Mesenteric fat pad (tissue), 1 donor: ENCODE data around the gene IGFN1. TPM values are rescaled to one million over a fixed set of nuclear protein-coding genes. Genes with fewer than 3 reads are reported as not detected.

Experiments
- DNase-seq: peaks from one replicate; pipeline ENCODE4 v3.0.0-alpha.2; 2020; ENCODE audit warnings: low spot score
- total RNA-seq: library from RNA; stranded (reverse); fragmentation: NEBNext Ultra II Directional; extraction: Animal tissue kit (Norgen Biotek cat#: 25700); gene quantifications from one replicate; pipeline ENCODE4 v1.2.1, GENCODE V29; 2021
- donor health status: DM: yes; HTN: yes; CAD: no.

The IGFN1 gene
- total RNA-seq, 1 donor from 2014 or later = not detected

DNA sequence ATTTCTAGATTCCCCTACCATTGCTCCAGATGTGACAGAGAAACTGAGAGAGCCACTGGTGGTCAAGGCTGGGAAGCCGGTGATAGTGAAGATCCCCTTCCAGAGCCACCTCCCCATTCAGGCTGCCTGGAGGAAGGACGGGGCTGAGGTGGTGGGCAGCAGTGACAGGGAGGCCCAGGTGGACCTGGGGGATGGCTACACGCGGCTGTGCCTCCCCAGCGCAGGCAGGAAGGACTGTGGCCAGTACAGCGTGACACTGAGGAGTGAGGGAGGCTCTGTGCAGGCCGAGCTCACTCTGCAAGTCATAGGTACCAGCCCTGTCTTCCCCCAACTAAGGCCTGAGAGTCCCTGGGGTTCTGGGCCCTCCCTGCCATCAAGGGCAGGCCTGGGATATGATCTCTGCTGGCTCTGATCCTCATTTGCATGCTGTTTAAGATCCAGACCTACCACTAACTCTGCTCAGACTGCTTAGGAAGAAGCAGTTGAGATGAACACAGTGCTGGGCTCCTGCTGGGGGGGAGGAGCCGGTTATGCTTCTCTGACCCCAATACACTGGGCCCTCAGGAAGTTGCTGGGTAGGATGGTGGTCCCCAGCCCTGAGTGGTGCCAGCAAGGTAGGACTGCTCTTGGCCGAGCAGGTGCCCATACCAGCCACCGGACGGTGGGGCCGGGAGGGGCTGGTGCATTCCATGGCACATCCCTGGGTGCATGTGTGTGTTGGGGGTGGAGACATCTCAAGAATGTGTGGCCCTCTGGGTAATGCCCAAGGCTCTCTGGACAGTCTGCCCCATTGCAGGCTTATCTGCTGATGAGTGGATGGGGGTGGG, 25.1 kb downstream of the IGFN1 start:
- peak; percentile 73 for DNase-seq

DNA sequence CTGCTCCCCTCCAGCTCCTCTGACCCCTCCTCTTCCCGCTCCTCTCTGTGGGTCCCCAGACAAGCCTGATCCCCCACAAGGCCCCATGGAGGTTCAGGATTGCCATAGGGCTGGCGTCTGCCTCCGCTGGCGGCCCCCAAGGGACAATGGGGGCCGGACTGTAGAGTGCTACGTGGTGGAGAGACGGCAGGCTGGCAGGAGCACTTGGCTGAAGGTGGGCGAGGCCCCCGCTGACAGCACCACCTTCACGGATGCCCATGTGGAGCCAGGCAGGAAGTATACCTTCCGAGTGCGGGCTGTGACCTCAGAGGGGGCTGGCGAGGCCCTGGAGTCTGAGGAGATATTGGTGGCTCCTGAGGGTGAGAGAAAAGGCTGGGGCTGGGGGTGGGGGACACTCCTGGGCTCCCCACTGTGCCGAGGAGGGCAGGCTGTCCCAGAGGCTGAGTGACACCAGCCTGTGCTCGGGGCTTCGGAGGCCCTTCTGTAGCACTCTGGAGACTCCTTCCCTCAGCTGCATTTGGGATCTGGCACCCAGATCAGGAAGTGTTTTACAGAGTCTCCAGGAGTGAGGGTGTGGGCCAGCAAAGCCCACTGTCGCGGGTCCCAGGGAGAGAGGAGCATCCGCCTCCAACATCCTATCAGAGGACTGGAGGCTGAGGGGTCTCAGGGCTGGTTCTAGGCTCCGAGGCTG, 25.9 kb downstream of the IGFN1 start:
- peak; percentile 80 for DNase-seq

DNA sequence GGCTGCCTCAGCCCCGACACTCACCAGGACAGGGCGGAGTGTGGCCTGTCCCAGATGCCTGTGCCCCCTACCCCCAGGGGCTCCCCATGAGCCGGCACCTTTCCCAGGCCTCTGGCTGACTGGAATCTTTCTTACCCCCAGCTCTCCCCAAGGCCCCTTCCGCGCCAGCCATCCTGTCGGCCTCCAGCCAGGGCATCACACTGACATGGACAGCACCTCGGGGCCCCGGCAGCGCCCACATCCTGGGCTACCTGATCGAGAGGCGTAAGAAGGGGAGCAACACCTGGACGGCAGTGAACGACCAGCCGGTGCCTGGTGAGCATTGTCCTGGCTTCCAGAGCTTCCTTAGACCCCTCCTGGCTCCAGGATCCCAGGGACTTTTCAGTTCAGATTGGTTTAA, 26.5 kb downstream of the IGFN1 start:
- DNase-seq = peak; percentile 86

DNA sequence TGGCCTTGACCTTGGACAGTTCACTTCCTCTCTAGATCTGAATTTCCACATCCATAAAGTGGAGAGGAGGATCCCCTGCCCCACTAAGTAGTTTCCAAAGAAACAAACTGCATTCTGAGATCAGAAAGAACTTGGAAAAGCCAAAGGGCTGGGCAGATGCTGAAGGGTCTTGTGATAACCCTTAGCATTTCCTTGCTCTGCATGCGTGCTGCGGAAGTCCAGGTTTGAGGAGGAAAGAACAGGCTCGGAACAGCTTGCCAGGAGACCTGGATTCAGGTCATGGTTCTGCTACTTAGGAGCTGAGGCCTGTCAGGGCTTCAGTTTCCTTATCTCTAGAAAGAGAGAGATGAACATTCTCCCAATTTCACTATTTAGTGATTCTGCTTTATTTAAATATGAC, 27.2 kb downstream of the IGFN1 start:
- DNase-seq = no peak

DNA sequence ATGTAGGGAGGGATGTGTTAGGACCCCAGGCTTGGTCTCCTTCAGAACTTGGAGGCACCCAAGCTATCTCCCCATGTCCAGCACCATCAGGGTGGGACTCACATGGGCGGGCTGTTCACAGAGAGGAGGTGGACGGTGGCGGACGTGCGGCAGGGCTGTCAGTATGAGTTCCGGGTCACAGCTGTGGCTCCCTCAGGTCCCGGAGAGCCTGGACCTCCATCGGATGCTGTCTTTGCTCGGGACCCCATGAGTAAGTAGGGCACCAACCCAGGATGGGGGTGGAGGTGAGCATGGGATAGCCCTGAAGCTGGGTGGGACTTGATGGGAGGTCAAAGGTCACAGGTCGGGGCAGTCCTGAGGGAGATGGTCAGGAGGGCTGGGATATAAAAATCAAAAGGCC, 27.8 kb downstream of the IGFN1 start:
- peak; percentile 79 for DNase-seq

DNA sequence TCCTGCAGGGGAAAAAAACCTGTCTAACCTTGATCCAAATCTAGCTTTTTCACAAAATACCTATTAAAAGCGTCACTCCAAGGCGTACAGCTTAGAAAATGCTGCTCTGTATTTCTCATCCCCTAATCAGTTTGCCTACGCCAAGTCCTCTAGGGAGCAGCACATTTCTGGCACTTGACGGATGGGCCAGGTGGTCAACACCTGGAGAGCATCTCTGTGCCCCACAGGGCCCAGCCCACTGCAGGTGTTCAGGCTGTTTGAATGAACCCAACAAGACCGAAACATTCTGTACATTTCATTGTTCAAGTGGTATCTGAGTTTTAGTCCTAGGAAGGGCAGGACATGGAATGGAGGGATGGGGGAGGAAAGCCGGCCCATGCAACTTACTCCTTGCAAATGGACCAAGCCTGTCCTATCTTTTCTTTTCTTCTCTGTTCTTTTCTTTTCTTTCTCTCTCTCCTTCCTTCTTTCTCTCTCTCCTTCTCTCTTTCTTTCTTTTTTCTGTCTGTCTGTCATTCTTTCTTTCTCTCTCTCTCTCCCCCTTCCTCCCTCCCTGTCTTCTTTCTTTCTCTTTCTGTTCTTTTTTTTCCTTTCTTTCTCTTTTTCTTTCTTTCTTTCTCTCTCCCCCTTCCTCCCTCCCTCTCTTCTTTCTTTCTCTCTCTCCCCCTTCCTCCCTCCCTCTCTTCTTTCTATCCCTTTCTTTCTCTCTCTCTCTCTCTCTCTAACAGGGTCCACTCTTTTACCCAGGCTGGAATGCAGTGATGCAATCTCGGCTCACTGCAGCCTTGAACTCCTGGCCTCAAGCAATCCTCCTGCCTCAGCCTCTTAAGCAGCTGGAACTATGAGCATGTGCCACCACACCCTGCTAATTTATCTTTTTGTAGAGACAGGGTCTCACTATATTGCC, 29.1 kb downstream of the IGFN1 start:
- DNase-seq = peak; percentile 47

DNA sequence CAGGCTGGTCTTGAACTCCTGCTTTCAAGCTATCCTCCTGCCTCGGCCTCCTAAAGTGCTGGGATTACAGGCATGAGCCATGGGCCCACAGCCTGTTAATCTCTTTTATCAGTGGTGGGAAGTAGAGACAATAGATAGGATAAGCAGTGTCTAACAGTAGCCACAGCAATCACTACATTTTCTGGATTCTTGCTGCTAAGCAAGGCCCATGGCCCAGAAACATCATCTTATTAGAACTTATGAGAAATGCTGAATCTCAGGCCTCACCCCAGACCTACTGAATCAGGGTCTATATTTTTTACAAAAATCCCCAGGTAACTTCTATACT, 29.7 kb downstream of the IGFN1 start:
- peak; percentile 47 for DNase-seq

DNA sequence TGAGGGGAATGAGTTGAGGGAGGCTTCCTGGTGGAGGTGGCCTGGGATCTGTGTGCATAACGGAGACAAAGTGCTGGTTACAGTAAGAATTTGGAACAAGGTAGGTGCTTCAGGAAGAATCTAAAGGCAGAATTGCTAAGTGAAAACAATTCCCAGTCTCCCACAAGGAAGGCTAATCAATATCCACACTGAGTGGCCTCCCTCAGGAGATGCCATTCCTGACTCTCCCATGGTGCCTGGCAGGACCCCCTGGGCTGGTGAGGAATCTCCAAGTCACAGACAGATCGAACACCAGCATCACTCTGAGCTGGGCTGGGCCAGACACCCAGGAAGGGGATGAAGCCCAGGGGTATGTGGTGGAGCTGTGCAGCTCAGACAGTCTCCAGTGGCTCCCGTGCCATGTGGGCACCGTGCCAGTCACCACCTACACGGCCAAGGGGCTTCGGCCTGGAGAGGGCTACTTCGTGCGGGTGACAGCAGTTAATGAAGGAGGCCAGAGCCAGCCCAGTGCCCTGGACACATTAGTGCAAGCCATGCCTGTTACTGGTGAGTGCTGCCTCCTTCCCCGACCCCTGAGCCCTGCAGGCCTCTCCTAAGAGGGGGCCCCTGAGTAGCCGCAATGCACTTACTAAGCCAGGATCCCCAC, 30.7 kb downstream of the IGFN1 start:
- peak; percentile 84 for DNase-seq

DNA sequence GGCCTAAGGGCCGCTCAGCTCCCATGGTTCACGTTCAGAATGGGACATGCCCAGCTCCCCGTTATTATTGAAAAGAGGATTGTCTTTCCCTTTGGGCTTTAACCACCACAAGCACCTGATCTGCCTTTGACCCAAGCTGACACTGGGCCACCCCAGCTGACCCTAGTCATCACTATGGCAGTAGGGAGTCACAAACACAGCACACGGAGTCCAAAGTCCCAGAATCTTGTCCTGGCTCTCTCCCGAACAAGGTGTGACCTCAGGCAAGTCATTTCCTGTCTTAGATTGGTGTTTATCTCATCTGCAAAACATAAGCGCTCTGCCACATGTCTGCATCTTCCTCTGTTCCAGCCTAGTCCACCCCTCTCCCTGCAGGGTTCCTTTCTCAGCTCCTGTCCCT, 31.5 kb downstream of the IGFN1 start:
- peak; percentile 72 for DNase-seq

DNA sequence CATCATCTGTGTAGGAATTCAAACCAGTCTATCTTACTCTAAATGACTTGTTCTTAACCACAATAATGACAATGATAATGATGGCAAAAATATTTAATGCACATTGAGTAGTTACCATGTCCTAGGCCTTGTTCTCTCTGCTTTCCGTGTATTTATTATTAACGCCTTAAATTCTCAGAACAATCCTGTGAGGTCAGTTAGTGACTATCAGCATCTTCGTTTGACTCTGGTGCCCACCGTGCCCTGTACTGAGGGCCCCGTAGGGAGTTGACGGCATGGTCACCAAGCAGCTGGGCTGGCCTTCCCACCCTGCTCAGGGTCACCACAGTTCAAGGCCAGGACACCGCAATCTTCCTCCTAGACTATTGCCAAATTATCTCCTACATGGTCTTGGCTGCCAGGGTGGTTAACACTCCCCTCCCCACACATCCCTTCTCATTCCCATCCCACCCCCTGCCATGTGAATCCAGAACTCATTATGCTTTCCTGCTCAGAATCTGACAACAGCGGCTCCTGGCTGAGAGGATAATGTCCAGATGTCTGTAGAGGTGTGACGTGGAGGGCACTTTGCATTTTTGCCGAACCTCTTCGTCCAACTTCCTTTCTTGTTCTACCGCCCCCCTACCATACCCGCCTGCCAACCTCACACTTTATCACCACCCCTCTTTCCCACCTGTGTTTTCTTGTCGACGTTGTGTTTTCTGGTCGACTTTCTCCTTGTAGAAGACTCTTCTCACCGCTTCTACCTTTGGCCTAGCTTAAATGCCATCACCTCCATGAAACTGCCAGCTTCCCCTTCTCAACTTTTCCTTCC, 33.4 kb downstream of the IGFN1 start:
- peak; percentile 64 for DNase-seq

DNA sequence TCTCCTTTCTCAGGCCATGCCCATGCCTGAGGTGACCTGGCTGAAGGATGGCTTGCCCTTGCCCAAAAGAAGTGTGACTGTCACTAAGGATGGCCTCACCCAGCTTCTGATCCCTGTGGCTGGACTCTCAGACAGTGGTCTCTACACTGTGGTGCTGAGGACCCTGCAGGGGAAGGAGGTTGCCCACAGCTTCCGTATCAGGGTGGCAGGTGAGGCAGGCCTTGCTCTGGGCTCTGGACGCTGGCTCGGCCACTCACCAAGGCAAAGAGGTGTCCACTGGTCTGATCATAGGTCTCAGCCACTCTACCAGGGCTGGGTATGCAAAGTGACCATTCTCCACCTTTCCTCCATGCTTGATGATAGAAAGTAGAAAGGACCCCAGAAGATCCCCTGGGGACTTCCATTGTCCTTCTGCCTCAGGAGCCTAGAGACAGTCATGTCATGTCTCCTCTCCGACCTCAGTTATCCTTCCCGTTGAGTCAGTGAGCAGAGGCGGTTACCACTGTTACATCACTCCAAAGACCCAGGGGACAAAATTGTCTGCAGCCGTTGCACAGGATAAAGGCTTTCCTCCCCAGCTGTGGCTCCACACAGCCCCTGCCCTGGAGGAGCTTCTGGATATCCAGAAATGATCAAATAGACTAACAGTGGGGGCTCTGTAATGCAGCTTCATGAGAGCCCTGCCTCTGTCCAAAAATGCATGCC, 34.2 kb downstream of the IGFN1 start:
- peak; percentile 83 for DNase-seq

DNA sequence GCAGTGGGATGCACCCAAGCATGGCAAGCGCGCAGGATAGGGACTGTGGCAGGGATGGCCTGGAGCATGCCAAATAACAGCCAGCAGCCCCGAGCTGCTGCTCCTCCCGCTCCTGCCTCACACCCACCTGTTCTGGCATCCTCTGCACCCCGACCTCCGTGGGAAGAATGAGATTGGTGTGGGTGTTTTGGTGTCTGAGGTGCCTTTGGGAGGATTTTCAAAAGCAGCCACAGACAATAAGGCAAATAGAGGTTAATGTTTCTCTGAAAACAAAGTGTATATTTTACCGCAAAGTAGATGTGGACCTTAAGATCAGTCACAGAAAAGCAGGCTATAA, 35.5 kb downstream of the IGFN1 start:
- DNase-seq = no peak

DNA sequence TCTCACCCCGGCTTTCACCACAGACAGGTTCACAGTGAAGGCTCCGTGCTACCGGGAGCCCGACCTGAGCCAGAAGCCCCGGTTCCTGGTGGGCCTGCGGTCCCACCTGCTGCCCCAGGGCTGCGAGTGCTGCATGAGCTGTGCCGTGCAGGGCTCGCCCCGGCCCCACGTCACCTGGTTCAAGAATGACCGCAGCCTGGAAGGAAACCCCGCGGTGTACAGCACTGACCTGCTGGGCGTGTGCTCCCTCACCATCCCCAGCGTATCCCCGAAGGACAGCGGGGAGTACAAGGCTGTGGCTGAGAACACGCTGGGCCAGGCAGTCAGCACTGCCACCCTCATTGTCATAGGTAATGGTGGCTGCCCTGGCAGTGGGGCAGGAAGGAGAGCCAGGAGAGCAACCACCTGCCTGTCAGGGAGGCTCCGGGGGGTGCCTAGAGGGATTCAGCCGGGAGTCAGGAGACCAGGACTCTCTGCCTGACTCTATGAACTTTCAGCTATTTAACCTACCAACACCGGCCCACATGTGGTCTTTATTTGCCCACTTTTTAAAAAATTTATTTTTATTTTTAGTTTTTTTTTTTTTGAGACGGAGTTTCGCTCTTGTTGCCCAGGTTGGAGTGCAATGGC, 36.4 kb downstream of the IGFN1 start:
- peak; percentile 47 for DNase-seq

DNA sequence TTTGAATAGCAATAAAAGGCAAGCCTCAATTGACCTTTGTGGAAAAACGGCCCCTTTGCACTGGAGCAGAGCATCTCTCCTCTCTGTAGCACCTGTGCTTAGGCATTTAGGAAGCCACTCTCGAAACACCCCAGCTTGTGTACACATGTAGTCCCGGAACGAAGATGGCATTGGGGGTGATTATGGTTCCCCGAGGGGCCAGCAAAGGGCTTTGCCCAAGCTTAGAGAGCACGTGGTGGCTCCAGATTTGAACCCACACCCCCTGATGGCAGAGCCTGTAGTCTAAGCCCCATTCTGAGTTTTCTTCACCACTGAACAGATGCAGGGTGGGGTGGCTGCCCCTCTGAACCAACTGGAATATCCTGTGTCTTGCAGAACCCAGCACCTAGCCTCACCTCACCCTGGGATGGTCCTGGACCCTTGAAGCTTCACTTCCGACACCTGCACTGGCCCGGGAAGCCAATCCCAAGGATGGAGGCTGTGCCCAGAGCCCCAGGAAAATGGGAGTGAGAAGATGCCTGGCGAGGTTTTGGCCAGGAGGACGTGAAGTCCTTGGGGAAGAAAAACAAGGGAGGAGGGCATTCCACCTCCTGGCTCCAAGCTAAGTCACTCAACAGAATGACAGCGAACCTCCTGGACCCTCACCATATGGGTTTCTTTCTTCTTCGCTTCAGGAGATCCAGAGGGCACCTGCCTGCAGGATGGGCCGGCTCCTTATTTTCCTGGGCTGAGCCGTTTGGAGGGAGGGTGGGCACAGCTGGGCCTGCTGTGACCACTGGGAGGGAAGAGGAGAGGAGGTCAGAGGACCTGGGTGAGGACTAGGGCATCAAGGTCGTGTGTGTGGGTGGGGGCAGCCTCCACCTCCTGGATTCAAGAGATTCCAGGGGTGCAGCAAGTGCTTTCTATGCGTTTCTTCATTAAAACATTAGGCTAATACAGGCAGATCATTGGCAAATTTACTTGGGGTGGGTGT, 37.7 kb downstream of the IGFN1 start:
- peak; percentile 64 for DNase-seq

DNA sequence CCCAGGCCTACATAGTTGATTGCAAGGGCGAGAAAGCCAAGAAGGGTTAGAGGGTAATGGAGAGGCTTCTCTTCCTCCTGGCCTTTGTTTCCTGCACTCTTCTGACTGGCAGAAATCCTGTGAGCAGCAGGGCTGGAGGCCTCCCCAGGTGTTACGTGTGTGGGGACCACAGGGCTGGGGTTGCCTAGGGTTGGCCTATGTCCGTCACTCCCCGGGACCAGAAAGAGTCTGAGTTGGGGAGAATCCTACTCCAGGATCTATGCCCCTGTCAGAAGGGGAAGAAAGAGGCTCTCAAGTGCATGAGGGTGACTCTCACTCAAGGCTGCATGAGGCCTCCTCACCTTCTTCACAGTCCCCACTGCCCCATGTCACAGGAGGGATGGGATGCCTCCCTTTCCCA, 38.5 kb downstream of the IGFN1 start:
- no peak for DNase-seq

DNA sequence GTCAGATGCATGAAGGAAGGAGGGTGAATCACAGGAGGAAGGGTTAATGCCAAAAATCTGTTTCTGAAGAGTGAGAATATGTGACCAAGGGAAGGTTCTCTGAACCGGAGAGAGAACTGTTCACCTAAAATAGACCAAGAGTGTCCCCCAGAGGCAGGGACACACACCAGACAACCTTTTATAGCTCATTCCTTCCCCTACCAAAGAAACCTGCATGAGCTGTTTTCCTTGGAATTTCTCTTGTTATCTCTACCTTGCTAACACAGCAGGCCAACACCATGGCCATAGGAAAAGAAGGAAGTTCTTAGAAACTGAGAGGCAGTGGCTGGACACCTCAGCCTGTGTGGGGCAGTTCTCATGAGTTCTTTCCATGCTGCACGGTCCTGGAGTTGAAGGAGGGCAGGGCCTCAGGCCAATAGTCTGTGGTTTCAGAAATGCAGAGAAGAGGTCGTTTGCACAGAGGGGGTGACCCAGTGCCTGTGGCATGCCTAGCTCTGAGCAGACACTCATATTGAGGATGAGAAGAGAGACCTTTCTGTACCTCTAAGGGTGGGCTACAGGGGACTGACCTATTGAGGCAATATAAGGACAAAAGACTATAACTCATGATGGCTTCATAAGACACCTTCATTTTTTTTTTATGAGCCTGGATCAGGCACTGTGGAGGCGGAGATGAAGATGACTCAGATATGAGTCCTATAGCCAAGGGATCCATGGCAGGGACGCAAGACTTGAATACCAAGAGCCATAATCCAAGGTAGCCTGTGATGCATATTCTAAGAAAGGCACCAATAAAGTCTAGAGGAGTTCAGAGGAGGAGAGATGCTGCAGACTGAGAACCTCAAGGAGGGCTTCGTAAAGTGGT, 39.4 kb downstream of the IGFN1 start:
- DNase-seq = no peak

DNA sequence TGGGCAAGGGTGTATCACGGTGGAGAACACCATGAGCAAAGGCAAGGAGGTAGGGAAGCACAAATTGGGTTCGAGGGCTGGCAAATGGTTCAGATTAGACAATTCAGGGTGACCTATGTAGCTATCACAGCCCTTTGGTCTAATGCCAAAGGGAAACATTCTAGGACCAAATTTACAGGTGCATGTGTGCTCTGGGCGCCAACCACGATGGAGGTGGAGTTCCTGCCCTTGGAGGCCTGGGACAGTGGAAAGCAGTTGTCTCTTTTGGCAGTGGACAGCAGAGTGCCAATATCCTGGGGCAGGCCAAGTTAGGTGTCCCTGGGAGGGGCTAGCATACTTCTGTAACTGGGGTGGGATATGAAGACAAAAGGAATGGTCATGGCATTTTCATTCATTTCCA, 40.1 kb downstream of the IGFN1 start:
- DNase-seq = no peak
